Breast epithelium (tissue), 4 donors: ENCODE data around the gene LMBR1. TPM values are rescaled to one million over a fixed set of nuclear protein-coding genes. Genes with fewer than 3 reads are reported as not detected.
"Not testable (repeated sequence)": the region's sequence is repeated elsewhere in the genome, so short reads cannot be mapped to it uniquely, and the experiment has no call there.

Experiments
- DNase-seq, 2 donors: peaks; one replicate each; pipeline ENCODE4 v3.0.0-alpha.2; 2019; ENCODE audit warnings: low spot score in 2 of 2
- H3K27ac ChIP-seq, 2 donors: fragments of 200-600 bp; sonication (generic) in 1 of 2; one replicate each; pipeline ENCODE4 v1.5.1; 2016 to 2019; ENCODE audit warnings: mild to moderate bottlenecking in 1 of 2
- H3K27me3 ChIP-seq, 2 donors: fragments of 200-600 bp; sonication (generic) in 1 of 2; one replicate each; pipeline versions ENCODE4 v1.5.1 to v1.6.0; 2017 to 2019; ENCODE audit warnings: control low read depth in 1 of 2, mild to moderate bottlenecking in 1 of 2
- H3K36me3 ChIP-seq: fragments of 200-600 bp; one replicate; pipeline ENCODE4 v1.5.1; 2019
- H3K4me1 ChIP-seq, 2 donors: fragments of 200-600 bp; sonication (generic); one replicate each; pipeline ENCODE4 v1.5.1; 2016 to 2019; ENCODE audit warnings: control low read depth in 1 of 2
- H3K4me3 ChIP-seq, 3 donors: fragments of 200-600 bp; sonication (generic); 1 replicate in 2 of 3; 2 replicates in 1 of 3; pipeline ENCODE4 v1.5.1; 2016 to 2019; ENCODE audit warnings: mild to moderate bottlenecking in 3 of 3, moderate library complexity in 2 of 3
- H3K9me3 ChIP-seq, 2 donors: fragments of 200-600 bp; sonication (generic) in 1 of 2; one replicate each; pipeline ENCODE4 v1.5.1; 2016 to 2019; ENCODE audit warnings: control low read depth in 1 of 2
- CTCF ChIP-seq, 3 donors: fragments of 450-650 bp; IDR thresholded peaks; one replicate each; pipeline ENCODE4 v1.5.1; 2016 to 2017; ENCODE audit warnings: antibody characterized with exemption in 3 of 3, mild to moderate bottlenecking in 3 of 3, moderate library complexity in 3 of 3
- POLR2A ChIP-seq: fragments of 450-650 bp; IDR thresholded peaks from one replicate; pipeline ENCODE4 v1.6.1; 2016; ENCODE audit warnings: antibody characterized with exemption, mild to moderate bottlenecking, moderate library complexity
- POLR2AphosphoS5 ChIP-seq, 3 donors: sonication (generic); formaldehyde crosslinking; IDR thresholded peaks; one replicate each; pipeline ENCODE4 v1.6.1; 2017; ENCODE audit warnings: antibody characterized with exemption in 3 of 3
- intact Hi-C: fragments of 100-400 bp; cut with DNase I; formaldehyde crosslinking; loops from one replicate; pipeline ENCODE4 v1.15.1; 2023; ENCODE audit warnings: low total_unique reads
- total RNA-seq, 3 donors: library from RNA; depleted of rRNA; stranded (reverse); fragments of >200 nt; gene quantifications; one replicate each; pipeline ENCODE4 v1.1.0, GENCODE V29; 2016

Gene LMBR1
- total RNA-seq, 3 donors from 2014 or later: 69.0 to 90.6 (median 88.8) TPM

DNA sequence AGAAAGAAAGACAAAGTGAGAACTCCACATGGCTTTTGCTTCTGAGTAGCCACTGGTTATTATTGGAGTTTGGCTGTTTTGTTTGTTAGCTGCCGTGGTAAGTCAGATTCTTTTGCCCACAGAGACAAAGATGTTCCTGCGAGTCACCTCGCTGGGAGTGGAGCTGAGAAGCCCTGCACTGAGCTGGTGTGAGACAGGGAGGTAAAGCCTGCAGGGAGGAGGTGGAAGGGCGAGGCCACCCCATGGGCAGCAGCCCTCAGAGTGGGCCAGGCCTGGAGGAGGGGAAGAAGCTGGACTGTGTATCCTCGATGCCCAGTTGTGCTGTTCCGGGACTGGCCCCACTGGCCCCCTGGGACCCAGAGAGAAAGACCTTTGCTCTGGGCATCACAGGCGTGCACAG lies 42.3 kb upstream of the LMBR1 start:
- Histone ChIP-seq H3K4me1 (no peaks in the 10 kb centered on the region), H3K36me3 (no peaks in the 10 kb centered on the region), H3K27me3 (no peaks in the 10 kb centered on the region), H3K9me3 (no peaks in the 10 kb centered on the region), H3K4me3 (no peak overlapping the region), H3K27ac (no peak overlapping the region)
- no peak for DNase-seq
- TF ChIP-seq POLR2A (no peak), CTCF (IDR thresholded peaks at IDR 0.05) (no peak), POLR2AphosphoS5 (IDR thresholded peaks at IDR 0.05) (no peak)
- intact Hi-C loops: no loop called here

DNA sequence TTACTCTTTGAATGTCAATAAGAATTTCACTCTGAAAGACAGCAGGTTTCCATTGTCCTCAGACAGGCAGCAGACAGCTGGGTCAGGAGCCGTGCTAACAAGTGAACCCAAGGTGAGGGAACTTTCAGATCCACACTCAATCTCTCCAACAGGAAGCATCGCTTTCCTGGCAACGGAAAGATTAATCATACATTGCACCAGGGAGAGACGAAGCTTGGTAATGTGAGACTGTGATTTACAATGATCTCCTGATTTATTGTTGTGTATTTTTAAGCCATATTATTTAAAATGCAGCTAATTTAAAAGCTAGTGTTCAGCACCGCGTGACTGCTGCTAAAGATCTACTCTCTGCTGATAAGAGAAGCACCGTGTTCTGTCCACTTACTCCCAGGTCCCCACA lies 39.0 kb upstream of the LMBR1 start:
- Histone ChIP-seq H3K36me3 (no peaks in the 10 kb centered on the region), H3K27ac (peak overlapping the region in 1 of 2 donors; percentile 32), H3K9me3 (no peaks in the 10 kb centered on the region), H3K4me3 (no peak overlapping the region), H3K27me3 (no peaks in the 10 kb centered on the region), H3K4me1 (no peaks in the 10 kb centered on the region)
- no peak for DNase-seq
- TF ChIP-seq POLR2AphosphoS5 (IDR thresholded peaks at IDR 0.05) (no peak), CTCF (IDR thresholded peaks at IDR 0.05) (no peak), POLR2A (no peak)
- intact Hi-C loops: no loop called here

DNA sequence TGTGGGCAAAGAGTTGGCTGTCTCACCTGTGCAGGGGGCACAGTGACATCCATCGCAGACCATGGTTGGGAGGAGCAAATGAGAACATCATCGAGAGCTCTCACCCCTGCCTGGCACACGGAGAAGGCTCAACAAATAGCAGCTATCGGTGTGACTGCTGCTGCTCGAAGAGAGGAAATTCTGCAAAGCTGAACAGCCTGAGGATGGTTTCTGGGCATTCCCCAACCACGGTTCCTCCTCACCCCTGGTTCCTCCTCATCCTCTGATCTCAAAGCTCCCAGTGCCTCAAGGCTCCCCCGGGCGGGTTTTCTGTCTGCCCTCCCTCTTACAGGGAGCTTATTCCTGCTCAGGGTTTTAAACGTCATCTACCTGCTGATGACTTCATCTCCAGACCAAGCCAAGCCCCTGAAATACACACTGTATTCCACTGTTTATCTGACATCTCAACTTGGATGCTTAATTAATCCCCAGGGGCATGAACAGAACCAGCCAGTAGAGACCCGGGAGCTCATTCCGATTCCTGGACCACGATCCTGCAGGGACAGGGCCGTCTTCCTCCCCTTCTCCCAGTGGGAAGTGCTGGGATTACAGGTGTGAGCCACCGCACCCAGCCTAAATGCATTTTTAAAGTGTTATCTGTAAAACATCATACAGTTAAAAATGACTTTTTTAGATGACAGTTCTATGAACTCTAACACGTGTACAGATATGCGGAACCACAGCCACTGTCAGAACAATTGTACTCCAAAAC lies 37.0 kb upstream of the LMBR1 start:
- Histone ChIP-seq H3K27ac (no peak overlapping the region), H3K4me1 (no peaks in the 10 kb centered on the region), H3K9me3 (no peaks in the 10 kb centered on the region), H3K27me3 (no peaks in the 10 kb centered on the region), H3K36me3 (no peaks in the 10 kb centered on the region), H3K4me3 (no peak overlapping the region)
- intact Hi-C loops: no loop called here
- no peak for TF ChIP-seq POLR2A
- no peak for TF ChIP-seq CTCF (IDR thresholded peaks at IDR 0.05)
- TF ChIP-seq POLR2AphosphoS5 (IDR thresholded peaks at IDR 0.05): no peak
- DNase-seq: peak in 1 of 2 donors; percentile 2

GRCh38 chr7:156928406-156928747 lies 35.4 kb upstream of the LMBR1 start:
- TF ChIP-seq POLR2A (no peak), CTCF (IDR thresholded peaks at IDR 0.05) (no peak), POLR2AphosphoS5 (IDR thresholded peaks at IDR 0.05) (no peak)
- intact Hi-C loops: no loop called here
- Histone ChIP-seq H3K4me1 (no peaks in the 10 kb centered on the region), H3K27ac (no peak overlapping the region), H3K27me3 (no peaks in the 10 kb centered on the region), H3K4me3 (no peak overlapping the region), H3K9me3 (no peaks in the 10 kb centered on the region), H3K36me3 (no peaks in the 10 kb centered on the region)
- DNase-seq: no peak

DNA sequence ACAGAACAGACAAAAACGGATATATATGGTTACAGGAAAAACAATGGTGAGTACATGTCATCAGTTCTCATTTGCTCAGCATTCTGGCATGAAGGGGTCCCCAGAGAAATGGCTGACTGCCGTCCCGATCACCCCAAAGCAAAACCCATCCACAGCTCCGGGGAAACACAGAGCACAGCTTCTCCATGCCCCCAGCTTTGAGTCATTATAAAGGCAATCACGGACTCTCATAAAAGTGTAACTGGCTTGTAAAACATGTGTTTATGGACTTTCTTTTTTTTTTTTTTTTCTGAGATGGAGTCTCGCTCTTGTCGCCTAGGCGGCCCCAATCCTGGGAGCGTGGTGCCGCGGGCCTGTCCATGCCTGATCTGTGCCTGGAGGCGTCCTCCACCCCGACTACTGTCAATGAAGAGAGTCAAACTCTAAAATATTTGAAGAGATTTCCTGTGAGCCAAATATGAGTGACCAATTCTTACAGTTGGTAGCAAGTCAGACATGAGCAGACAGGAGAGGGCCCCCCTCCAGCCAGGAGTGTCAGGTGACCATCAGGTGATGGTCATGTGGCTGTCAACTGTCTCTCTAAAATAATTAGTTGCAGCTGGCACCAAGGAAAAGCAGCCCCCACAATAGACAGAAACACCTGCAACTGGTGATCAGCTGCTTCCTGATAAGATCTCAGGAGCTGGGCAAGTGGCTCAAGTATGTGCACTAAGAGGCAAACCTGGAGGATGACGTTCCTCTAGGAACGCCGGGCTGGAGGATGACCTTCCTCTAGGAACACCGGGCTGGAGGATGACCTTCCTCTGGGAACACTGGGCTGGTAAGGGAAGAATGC lies 34.8 kb upstream of the LMBR1 start:
- Histone ChIP-seq H3K9me3 (no peaks in the 10 kb centered on the region), H3K4me3 (no peak overlapping the region), H3K4me1 (no peaks in the 10 kb centered on the region), H3K27ac (no peak overlapping the region), H3K36me3 (no peaks in the 10 kb centered on the region), H3K27me3 (no peaks in the 10 kb centered on the region)
- intact Hi-C loops: no loop called here
- TF ChIP-seq POLR2A: no peak
- TF ChIP-seq CTCF (IDR thresholded peaks at IDR 0.05): no peak
- no peak for TF ChIP-seq POLR2AphosphoS5 (IDR thresholded peaks at IDR 0.05)
- DNase-seq: peak in 1 of 2 donors; percentile 11

DNA sequence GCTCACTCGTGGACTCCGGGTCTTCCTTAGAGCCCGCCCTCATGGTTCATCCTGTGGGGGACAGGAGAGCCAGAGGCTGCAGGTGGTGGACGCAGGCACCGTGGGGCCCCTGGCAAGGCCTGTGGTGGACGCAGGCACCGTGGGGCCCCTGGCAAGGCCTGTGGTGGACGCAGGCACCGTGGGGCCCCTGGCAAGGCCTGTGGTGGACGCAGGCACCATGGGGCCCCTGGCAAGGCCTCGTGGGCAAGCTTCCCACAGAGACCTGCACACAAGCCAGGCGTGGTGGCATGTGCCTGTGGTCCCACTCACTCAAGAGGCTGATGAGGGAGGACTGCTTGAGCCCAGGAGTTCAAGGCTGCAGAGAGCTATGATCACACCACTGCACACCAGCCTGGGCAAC lies 32.8 kb upstream of the LMBR1 start:
- H3K36me3 ChIP-seq, H3K4me3 ChIP-seq, H3K27me3 ChIP-seq, H3K9me3 ChIP-seq, intact Hi-C loops, H3K27ac ChIP-seq, H3K4me1 ChIP-seq: not testable (repeated sequence)
- peak in 1 of 2 donors; percentile 11 for DNase-seq

DNA sequence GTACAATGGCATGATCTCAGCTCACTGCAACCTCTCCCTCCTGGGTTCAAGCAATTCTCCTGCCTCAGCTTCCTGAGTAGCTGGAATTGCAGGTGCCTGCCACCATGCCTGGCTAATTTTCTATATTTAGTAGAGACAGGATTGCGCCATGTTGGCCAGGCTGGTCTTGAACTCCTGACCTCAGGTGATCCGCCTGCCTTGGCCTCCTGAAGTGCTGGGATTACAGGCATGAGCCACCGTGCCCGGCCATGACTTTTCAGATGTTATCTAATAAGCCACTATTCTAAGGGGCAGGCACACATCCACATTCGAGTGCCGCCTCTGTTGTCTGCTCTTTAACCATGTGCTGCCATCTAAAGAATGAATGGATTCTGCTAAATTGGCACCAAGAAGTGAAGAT lies 29.3 kb upstream of the LMBR1 start:
- H3K9me3 ChIP-seq, H3K27ac ChIP-seq, intact Hi-C loops, H3K4me1 ChIP-seq, H3K27me3 ChIP-seq, H3K36me3 ChIP-seq, H3K4me3 ChIP-seq, DNase-seq: not testable (repeated sequence)
